Small intestine (tissue), 7 donors: Measurements from ENCODE around the gene LAMB1. TPM values are rescaled to one million over a fixed set of nuclear protein-coding genes. Genes with fewer than 3 reads are reported as not detected.
"Not testable (repeated sequence)": the region's sequence is repeated elsewhere in the genome, so short reads cannot be mapped to it uniquely, and the experiment has no call there.

Experiments used
- DNase-seq, 2 donors: peaks; one replicate each; pipeline versions ENCODE4 v3.0.0 to v3.0.0-alpha.2; 2013
- FAIRE-seq: peaks from 2 replicates; lab custom pipeline; 2012; peaks lifted over from hg19 to GRCh38; lab: Jason Lieb, UNC
- H3K27ac ChIP-seq, 3 donors: one replicate each; pipeline ENCODE4 v1.5.1; 2013; ENCODE audit warnings: low read length in 2 of 3, mild to moderate bottlenecking in 2 of 3, control low read depth in 1 of 3, inconsistent platforms in 1 of 3, low read depth in 1 of 3, moderate library complexity in 1 of 3
- H3K27me3 ChIP-seq, 3 donors: one replicate each; pipeline ENCODE4 v1.6.1; 2013; ENCODE audit warnings: low read length in 3 of 3, inconsistent platforms in 1 of 3; ENCODE audit not compliant: control insufficient read depth in 3 of 3, insufficient read depth in 3 of 3
- H3K36me3 ChIP-seq, 3 donors: one replicate each; pipeline ENCODE4 v1.6.1; 2013; ENCODE audit warnings: low read length in 3 of 3, inconsistent platforms in 1 of 3, low read depth in 1 of 3, mild to moderate bottlenecking in 1 of 3, moderate library complexity in 1 of 3; ENCODE audit not compliant: control insufficient read depth in 3 of 3, insufficient read depth in 2 of 3
- H3K4me1 ChIP-seq, 3 donors: one replicate each; pipeline ENCODE4 v1.6.1; 2013; ENCODE audit warnings: low read length in 2 of 3, inconsistent platforms in 1 of 3, low read depth in 1 of 3, mild to moderate bottlenecking in 1 of 3, moderate library complexity in 1 of 3; ENCODE audit not compliant: control insufficient read depth in 3 of 3, insufficient read depth in 2 of 3
- H3K4me3 ChIP-seq, 3 donors: one replicate each; pipeline ENCODE4 v1.5.1; 2013; ENCODE audit warnings: low read length in 3 of 3, control low read depth in 1 of 3, inconsistent platforms in 1 of 3, low read depth in 1 of 3, mild to moderate bottlenecking in 1 of 3, moderate library complexity in 1 of 3
- H3K9me3 ChIP-seq, 2 donors: one replicate each; pipeline ENCODE4 v1.6.1; 2013; ENCODE audit warnings: low read depth in 1 of 2, low read length in 1 of 2; ENCODE audit not compliant: control insufficient read depth in 2 of 2, insufficient read depth in 1 of 2
- WGBS, 3 donors: extraction: QIAGEN DNeasy Blood & Tissue Kit; methylation state at CpG; one replicate each; pipeline ENCODE4 v1.1.7; 2013; 5-methylcytosine and 5-hydroxymethylcytosine counted together
- polyA plus RNA-seq, 4 donors: library from polyadenylated mRNA; stranded (reverse) in 3 of 4; unstranded in 1 of 4; fragments of 200-250 nt in 3 of 4; fragments of 120-200 nt in 1 of 4; gene quantifications; one replicate each; pipeline versions ENCODE4 v1.2.1 to v1.2.3, GENCODE V29; 2013
- donor health status: healthy with polysubstance abuse.
- donor health status: control.
- donor health status: control.
- donor health status: Bipolar disorder and iron deficiency.
- donor health status: healthy.

LAMB1 gene
- polyA plus RNA-seq, 4 donors: 15.9 to 190 (median 71.5) TPM

DNA sequence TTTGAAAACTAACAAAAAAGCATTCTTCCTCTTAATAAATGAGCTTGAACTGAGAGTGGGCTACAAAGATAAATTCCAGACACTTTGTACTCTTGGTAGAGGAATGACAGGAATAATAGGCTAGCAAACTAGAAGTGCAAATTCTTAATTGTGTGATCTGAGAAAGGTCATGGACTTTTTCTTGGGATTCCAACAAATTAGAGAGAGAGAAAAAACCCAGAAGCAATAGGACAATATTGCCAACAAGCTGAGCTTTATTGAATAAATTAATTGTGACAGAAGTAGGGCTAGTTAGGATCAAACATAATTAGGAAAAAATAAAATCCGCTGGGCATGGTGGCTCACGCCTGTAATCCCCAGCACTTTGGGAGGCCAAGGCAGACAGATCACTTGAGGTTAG is 41.4 kb upstream of the LAMB1 start:
- no peaks in the 10 kb centered on the region for H3K36me3 ChIP-seq
- H3K4me1 ChIP-seq: no peaks in the 10 kb centered on the region
- FAIRE-seq (no peak), DNase-seq (no peak)
- H3K27ac ChIP-seq: no peak overlapping the region
- 85 to 96% (median 94%) methylated on average over 2 of the region's 2 CpGs for WGBS, 3 donors
- H3K4me3 ChIP-seq: no peak overlapping the region
- H3K27me3 ChIP-seq: no peaks in the 10 kb centered on the region
- no peaks in the 10 kb centered on the region for H3K9me3 ChIP-seq

- no peaks in the 10 kb centered on the region for H3K9me3 ChIP-seq
- no peak for FAIRE-seq
- H3K4me1 ChIP-seq: no peaks in the 10 kb centered on the region
Measured at GRCh38 chr7:108038986-108039385, 36.0 kb upstream of the LAMB1 start.

GRCh38 chr7:108037741-108038140 is 34.8 kb upstream of the LAMB1 start:
- Histone ChIP-seq H3K9me3 (no peaks in the 10 kb centered on the region), H3K4me3 (no peak overlapping the region), H3K27me3 (no peaks in the 10 kb centered on the region), H3K4me1 (no peaks in the 10 kb centered on the region), H3K27ac (no peak overlapping the region), H3K36me3 (no peaks in the 10 kb centered on the region)
- 75 to 86% (median 77%) methylated on average over 1 of the region's 1 CpG for WGBS, 3 donors
- no peak for DNase-seq
- FAIRE-seq: no peak

More at GRCh38 chr7:108038986-108039385, 36.0 kb upstream of the LAMB1 start:
- no peaks in the 10 kb centered on the region for H3K27me3 ChIP-seq
- DNase-seq: no peak
- no peaks in the 10 kb centered on the region for H3K36me3 ChIP-seq
- no peak overlapping the region for H3K27ac ChIP-seq
- H3K4me3 ChIP-seq: no peak overlapping the region

DNA sequence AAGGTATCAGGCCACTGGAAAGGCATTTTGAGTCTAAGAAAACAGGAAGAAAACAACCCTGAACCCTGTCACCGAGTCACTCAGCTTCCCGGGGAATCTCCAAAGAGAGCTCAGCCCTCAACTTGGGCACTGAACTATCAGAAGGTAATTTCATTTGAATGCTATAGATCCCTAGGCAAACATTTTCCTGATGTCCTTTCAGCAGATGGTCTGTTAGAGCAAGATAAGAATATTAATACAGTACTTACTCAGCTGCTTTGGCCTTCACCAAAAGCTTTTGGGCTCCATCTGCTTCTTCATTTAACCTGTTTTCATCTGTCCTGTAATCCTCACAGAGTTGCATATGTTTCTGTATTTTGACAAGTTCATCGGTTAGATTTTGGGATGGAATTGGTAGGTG is 34.2 kb upstream of the LAMB1 start:
- 65 to 74% (median 72%) methylated on average over 3 of the region's 3 CpGs for WGBS, 3 donors
- no peak for FAIRE-seq
- Histone ChIP-seq H3K4me3 (no peak overlapping the region), H3K4me1 (no peaks in the 10 kb centered on the region), H3K27ac (no peak overlapping the region), H3K9me3 (no peaks in the 10 kb centered on the region), H3K36me3 (no peaks in the 10 kb centered on the region), H3K27me3 (no peaks in the 10 kb centered on the region)
- no peak for DNase-seq

GRCh38 chr7:108034586-108034985 is 31.6 kb upstream of the LAMB1 start:
- FAIRE-seq (no peak), DNase-seq (no peak)
- Histone ChIP-seq H3K4me3 (no peak overlapping the region), H3K27me3 (no peaks in the 10 kb centered on the region), H3K4me1 (no peaks in the 10 kb centered on the region), H3K27ac (no peak overlapping the region), H3K36me3 (no peaks in the 10 kb centered on the region), H3K9me3 (no peaks in the 10 kb centered on the region)
- WGBS, 3 donors: 84 to 88% (median 87%) methylated on average over 2 of the region's 2 CpGs

DNA sequence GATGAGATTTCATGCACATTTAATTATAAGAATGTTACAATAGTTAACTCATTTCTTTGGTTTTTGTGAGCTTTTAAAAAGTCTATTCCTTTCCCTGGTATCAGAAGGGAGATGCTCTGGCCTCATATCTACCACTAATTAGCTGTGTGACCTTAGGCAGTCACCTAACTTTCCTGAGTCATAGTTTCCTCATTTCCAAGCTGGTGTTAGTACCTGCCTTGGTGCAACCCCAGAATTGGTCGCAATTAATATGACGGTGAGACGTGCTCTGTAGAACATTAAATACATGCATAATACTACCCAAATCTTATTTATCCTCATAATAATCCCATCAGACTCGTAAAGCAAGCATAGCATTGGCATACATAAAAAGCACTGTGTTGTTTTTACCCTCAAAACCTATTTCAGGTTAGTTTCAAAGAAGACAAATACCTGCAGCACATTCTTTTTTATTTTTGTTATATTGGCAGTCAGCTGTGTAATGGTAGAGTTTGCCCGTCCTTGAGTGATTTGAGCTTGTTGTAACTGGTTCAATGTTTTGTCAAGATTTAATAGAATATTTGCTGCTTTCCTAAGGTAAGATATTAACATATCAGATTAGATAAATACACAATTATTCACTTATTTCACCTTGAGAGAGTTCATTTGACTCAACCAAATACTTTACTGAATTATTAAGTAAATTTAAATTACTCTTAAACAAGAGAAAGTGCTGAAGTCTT is 31.0 kb upstream of the LAMB1 start:
- no peaks in the 10 kb centered on the region for H3K9me3 ChIP-seq
- no peak overlapping the region for H3K27ac ChIP-seq
- no peaks in the 10 kb centered on the region for H3K4me1 ChIP-seq
- no peak overlapping the region for H3K4me3 ChIP-seq
- WGBS, 3 donors: 85 to 94% (median 94%) methylated on average over 5 of the region's 5 CpGs
- no peaks in the 10 kb centered on the region for H3K36me3 ChIP-seq
- H3K27me3 ChIP-seq: no peaks in the 10 kb centered on the region
- no peak for FAIRE-seq
- DNase-seq: no peak

GRCh38 chr7:108033309-108033708 is 30.3 kb upstream of the LAMB1 start:
- H3K27me3 ChIP-seq, H3K4me3 ChIP-seq, H3K9me3 ChIP-seq, H3K27ac ChIP-seq, H3K36me3 ChIP-seq, DNase-seq, H3K4me1 ChIP-seq, FAIRE-seq: not testable (repeated sequence)
- WGBS, 3 donors: 82 to 85% (median 85%) methylated on average over 8 of the region's 8 CpGs

- DNase-seq (no peak), FAIRE-seq (no peak)
- Histone ChIP-seq H3K4me3 (no peak overlapping the region), H3K27me3 (no peaks in the 10 kb centered on the region), H3K27ac (no peak overlapping the region), H3K36me3 (no peaks in the 10 kb centered on the region), H3K4me1 (no peaks in the 10 kb centered on the region), H3K9me3 (no peaks in the 10 kb centered on the region)
- 86 to 93% (median 91%) methylated on average over 3 of the region's 3 CpGs for WGBS, 3 donors
Measured at GRCh38 chr7:108030516-108030915, 27.6 kb upstream of the LAMB1 start.

- DNase-seq (no peak), FAIRE-seq (no peak)
- H3K4me1 ChIP-seq: no peaks in the 10 kb centered on the region
- H3K27ac ChIP-seq: no peak overlapping the region
- H3K4me3 ChIP-seq: no peak overlapping the region
- H3K36me3 ChIP-seq: no peaks in the 10 kb centered on the region
- no peaks in the 10 kb centered on the region for H3K27me3 ChIP-seq
- WGBS, 3 donors: 88 to 90% (median 90%) methylated on average over 3 of the region's 3 CpGs
- no peaks in the 10 kb centered on the region for H3K9me3 ChIP-seq
Measured at GRCh38 chr7:108029034-108029433, 26.1 kb upstream of the LAMB1 start.
